Activated CD4-positive, alpha-beta T cell treated with anti-CD3 and anti-CD28 coated beads for 1 hour (primary cell): ENCODE measurements around the gene CLIC5.

Experiments
- DNase-seq: peaks from one replicate; pipeline ENCODE4 v3.0.0-alpha.2; 2020

Gene CLIC5

GRCh38 chr6:45881705-45882467 lies 133.8 kb downstream of the CLIC5 start:
- DNase-seq = no peak

GRCh38 chr6:45880676-45881075 lies 135.0 kb downstream of the CLIC5 start:
- DNase-seq = no peak

- no peak for DNase-seq
Measured at GRCh38 chr6:45880159-45880558, 135.5 kb downstream of the CLIC5 start.

GRCh38 chr6:45877970-45878590 lies 137.6 kb downstream of the CLIC5 start:
- DNase-seq = no peak

GRCh38 chr6:45872827-45873365 lies 142.8 kb downstream of the CLIC5 start:
- no peak for DNase-seq

GRCh38 chr6:45870531-45870930 lies 145.1 kb downstream of the CLIC5 start:
- no peak for DNase-seq

GRCh38 chr6:45864651-45865050 lies 151.0 kb downstream of the CLIC5 start:
- no peak for DNase-seq

GRCh38 chr6:45858691-45859090 lies 157.0 kb downstream of the CLIC5 start:
- DNase-seq = no peak

- no peak for DNase-seq
Measured at GRCh38 chr6:45857827-45858226, 157.8 kb downstream of the CLIC5 start.

GRCh38 chr6:45855642-45856394 lies 159.8 kb downstream of the CLIC5 start:
- no peak for DNase-seq

GRCh38 chr6:45854149-45854742 lies 161.4 kb downstream of the CLIC5 start:
- no peak for DNase-seq

- DNase-seq = no peak
Measured at GRCh38 chr6:45851034-45851400, 164.6 kb downstream of the CLIC5 start.

- DNase-seq = no peak
Measured at GRCh38 chr6:45850378-45851033, 165.2 kb downstream of the CLIC5 start.

GRCh38 chr6:45845567-45845966 lies 170.1 kb downstream of the CLIC5 start:
- no peak for DNase-seq

GRCh38 chr6:45844986-45845385 lies 170.7 kb downstream of the CLIC5 start:
- DNase-seq = no peak

GRCh38 chr6:45843848-45844521 lies 171.7 kb downstream of the CLIC5 start:
- no peak for DNase-seq

- DNase-seq = no peak
Measured at GRCh38 chr6:45841062-45841461, 174.6 kb downstream of the CLIC5 start.

GRCh38 chr6:45838996-45839395 lies 176.7 kb downstream of the CLIC5 start:
- DNase-seq = no peak

GRCh38 chr6:45838451-45838850 lies 177.2 kb downstream of the CLIC5 start:
- no peak for DNase-seq

- DNase-seq = no peak
Measured at GRCh38 chr6:45837541-45838200, 178.0 kb downstream of the CLIC5 start.

GRCh38 chr6:45836984-45837383 lies 178.7 kb downstream of the CLIC5 start:
- no peak for DNase-seq

- no peak for DNase-seq
Measured at GRCh38 chr6:45836438-45836824, 179.2 kb downstream of the CLIC5 start.
